ENCODE results near the gene CNTN1.

The CNTN1 gene

DNA sequence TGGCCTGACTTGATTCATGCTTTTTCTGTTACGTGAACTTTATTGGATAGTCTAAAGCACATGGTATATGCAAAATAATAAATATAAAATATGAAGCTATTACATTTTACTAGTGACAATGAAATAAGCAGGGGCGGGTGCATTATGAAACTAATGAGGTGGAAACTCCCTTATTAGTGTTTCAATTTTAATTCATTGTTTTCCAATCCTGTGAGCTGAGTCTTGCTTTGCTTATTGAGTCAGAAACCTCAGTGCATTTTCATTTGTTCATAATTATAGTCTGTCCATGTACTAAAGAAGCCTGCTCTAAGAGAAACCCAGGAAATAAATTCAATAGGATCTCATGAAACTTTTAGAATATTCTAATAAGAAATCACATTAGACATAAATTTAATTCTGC, 78.5 kb downstream of the CNTN1 start:
- DNase-seq (ENCODE audit: low spot score): no peak

DNA sequence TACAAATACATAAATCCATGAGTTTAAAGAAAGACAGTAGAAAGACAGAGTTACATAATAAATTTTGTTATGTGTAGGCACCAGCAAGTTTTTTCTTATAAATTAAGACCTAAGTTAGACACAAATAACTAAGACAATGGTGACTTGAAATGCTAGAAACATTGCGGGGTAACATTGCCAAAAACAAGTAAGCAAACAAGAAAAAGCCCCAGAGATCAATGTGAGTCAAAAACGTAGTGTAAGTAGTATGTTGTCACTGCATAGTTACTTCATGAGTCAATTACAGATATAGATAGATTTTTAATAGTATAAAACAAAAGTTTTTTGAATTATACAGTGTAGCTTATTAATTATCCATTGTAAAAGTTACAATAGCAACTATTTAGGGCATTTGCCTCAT, 83.4 kb downstream of the CNTN1 start:
- DNase-seq (ENCODE audit: low spot score): no peak

DNA sequence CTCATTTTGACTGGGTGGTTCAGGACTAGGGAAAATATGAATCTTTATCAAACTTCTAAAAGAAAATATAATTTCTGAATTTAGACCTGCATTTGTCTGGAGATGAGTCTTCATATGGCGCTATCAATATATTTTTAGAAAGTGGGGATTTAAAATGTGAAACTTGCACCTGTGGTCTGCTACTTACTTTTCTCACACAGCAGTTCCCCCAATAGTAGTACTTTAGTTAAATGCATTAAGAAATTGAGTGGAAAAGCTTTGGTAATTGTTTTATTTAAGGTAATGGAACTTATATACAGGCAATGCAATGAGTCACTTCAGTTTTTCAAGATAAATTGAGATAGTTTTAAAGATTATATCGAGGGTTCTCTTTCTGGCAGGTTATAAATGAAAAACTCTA, 91.9 kb downstream of the CNTN1 start:
- no peak for DNase-seq (ENCODE audit: low spot score)

DNA sequence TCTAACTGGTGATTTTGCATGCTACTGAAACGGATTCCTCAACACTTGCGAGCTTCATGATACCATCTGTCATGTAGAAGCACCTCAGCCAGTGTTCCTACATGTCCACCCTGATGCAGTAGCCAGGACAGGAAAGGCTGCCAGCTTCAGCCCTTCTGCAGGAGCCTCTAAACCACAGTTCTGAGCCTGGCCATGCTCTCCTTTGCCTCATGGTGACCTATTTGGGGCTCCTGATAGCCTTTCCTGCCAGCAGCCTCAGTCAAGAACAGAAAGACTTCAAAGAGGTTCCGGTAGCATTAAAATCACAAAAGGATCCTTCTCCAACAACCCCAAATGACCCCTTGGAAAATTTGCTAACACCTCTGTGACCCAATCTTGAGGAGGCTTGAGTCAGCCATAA, 96.0 kb downstream of the CNTN1 start:
- no peak for DNase-seq (ENCODE audit: low spot score)

DNA sequence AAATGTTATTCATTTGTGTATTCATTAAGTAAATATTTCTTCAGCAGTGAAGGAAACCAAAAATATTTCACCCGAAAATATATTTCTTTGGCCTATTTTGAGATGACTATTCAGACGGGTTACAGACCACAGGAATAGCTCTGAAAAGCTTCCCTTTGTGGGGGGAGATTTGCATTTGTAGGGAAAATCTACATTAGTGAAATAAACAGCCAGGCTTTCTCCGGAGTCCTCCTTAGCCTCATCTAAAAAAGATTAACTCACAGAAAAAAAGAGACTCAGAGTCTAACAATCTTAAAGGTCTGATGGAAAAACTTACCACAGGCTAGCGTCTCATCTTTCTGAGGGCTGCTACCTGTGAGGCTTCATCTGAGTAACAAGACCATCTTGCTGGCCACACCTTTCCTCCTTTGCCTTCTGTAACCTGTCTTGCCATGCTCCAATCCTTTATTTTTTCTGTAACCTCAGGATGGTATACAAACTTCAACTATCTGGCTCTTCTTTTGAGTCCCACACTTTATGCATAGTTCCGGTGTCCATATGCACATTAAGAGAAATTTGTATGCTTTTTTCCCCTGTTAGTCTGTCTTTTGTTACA, 100.7 kb downstream of the CNTN1 start:
- DNase-seq (ENCODE audit: low spot score): no peak

DNA sequence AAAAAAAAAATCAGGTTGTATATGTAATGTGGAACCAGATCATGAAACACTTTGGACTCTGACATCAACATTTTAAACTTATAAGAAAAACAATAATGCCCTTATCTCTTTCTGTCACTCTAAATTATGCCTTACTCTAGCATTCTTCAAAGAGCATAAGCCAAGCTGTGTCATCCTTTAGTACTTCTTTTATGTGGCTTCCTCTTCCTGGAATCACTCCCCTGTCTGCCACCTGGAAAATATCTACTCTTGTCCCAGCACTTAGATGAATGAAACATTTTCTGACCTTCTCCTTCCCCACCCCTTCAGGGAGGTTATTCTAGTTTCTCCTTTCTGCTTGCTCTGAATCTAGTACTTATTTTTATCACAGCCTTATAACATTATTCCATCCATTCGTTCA, 101.2 kb downstream of the CNTN1 start:
- DNase-seq (ENCODE audit: low spot score): no peak

DNA sequence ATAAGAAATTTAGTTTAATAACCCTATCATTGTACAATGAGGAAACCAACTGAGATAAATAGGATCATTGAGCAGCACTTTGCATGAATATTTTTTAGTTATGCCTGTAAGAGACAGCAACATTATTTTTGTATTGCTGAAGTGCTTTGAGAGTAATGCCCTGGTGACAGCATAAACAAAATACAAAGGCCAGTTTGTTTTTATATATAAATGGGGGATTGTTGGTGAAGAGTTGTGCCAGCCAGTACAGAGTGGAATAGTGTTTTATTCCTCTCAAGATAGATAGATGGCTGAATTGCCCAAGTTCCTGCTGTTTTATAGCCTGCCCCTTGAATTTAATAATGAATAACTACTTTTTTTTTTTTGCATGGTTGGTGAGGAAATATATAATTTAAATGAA, 101.8 kb downstream of the CNTN1 start:
- no peak for DNase-seq (ENCODE audit: low spot score)

DNA sequence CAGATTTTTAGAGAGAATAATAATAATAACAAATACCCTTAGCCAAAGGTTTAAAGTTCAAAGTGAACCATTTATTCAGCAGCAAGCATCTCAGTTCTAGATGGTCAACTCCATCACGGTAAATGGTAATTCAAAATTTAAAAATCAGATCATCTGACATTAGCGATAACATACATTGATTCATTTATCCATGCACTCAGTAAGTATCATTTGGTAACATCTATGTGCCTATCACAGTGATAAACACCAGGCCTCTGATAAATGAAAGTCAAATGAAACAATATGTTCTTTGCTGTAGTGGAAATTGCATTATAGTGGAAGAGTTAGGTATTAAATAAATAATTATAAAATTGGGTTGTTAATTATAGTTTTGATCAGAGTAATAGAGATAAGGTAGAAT, 108.8 kb downstream of the CNTN1 start:
- DNase-seq (ENCODE audit: low spot score): no peak

DNA sequence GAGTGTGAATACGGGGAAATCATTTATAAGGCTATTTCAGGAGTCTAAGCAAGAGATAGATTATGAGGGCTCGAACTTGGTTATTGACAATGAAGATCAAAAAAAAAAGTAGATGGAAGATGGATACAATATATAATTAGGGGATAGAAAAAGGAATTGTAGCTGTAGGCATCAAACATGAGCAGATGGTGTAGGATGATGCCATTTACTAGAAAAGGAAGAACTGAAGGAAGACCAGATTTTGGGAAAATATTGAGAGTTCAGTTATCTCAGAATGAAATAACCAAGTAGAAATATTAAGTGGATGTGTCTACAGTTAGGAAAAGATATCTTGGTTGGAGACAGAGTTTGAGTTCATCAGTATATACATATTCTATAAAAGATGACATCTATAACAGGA, 109.6 kb downstream of the CNTN1 start:
- no peak for DNase-seq (ENCODE audit: low spot score)

DNA sequence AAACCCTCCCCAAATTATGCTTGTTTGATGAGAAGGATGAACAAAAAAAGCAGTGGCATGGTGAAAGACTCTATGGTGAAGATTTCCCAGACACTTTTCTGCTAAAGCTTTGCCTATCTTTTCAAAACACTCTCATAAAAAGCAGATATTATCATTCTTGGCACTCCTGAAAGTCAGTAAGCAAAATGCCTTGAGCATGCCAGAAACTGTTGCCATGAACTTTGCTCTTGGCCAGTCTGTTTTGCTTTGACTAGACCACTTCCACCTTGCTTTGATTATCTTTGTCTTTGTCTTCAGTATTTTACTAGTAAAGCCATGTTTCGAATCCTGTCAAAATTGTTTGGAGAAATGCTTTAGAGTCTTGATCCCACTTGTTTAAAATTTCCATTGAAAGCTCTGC, 110.4 kb downstream of the CNTN1 start:
- no peak for DNase-seq (ENCODE audit: low spot score)

DNA sequence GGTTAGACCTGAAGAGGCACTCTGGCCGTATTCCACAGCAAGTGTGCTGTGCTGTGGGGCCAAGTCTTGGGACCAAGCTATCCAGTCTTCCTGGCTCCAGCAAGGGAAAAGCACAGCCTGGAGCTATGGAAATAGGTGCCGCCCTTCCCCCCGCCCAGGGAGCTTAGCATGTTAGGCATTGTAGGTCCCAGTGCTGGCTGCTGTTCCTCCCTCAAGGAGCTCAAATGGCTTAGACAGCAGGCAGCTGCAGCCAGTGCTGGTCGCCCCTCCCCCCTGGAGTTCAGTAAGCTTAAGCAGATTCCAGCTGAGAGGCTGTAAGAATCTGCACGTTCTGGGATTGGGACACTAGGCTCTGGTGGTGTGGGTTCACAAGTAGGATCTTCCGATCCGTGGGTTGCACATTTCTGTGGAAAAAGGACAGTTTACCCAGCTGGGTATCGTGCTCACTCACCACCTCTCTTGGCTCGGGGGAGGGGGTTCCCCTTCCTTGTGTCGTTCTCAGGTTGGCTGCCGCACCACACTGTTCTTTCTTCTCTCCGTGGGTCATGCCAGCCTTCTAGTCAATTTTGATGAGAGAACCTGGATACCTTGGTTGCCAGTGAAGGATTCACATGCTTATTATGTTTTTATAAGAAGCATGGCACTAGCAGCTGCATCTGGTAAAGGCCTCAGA, 127.3 kb downstream of the CNTN1 start:
- DNase-seq (ENCODE audit: low spot score): no peak

DNA sequence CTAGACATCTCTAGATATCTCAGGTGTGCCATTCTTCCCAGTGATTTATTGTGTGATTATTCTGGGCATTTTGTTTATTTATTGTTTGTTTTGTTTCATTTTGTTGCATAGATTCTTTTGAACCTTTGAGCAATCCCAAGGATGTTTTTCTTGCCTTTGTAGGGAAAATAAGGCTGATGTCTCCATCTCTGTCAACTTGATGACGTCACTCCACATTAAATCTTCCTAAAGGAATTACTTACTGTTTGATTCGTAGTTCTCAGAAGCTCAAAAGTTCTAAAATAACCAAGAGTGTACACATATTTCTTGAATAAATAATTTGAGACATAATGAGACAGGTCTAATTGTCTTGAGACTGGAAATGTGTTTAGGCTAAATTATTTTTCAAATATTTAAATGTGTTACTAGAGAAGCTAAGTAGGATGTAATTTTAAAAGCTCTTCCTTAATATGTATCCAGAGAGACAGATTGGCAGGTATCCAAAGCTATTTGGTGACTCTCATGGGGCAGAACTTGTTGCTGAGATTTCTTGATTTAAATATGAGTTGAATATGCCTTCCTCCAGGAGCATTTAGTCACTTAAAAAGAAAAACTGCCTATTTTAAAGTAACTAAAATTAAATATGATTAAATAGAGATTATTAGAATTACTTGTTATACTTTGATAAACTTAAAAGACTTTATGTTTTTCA, 128.7 kb downstream of the CNTN1 start:
- DNase-seq (ENCODE audit: low spot score): no peak

DNA sequence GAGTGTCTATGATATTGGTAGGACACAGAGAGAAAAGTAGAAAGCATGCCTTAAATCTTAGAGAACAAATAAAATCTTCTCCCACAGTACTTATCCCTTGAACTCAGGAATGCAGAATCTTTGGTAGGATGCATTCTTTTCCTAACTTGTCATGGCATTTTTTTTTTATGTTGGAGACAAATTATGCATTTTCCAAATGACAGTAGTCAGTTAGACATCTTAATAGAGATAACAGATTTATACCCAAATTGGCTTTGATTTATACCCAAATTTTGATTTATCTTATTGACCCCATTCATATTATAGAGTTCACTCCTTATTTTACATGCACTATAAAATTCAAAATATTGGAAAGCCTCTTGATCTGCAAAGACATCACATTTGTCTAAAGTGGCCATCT, 132.9 kb downstream of the CNTN1 start:
- no peak for DNase-seq (ENCODE audit: low spot score)

DNA sequence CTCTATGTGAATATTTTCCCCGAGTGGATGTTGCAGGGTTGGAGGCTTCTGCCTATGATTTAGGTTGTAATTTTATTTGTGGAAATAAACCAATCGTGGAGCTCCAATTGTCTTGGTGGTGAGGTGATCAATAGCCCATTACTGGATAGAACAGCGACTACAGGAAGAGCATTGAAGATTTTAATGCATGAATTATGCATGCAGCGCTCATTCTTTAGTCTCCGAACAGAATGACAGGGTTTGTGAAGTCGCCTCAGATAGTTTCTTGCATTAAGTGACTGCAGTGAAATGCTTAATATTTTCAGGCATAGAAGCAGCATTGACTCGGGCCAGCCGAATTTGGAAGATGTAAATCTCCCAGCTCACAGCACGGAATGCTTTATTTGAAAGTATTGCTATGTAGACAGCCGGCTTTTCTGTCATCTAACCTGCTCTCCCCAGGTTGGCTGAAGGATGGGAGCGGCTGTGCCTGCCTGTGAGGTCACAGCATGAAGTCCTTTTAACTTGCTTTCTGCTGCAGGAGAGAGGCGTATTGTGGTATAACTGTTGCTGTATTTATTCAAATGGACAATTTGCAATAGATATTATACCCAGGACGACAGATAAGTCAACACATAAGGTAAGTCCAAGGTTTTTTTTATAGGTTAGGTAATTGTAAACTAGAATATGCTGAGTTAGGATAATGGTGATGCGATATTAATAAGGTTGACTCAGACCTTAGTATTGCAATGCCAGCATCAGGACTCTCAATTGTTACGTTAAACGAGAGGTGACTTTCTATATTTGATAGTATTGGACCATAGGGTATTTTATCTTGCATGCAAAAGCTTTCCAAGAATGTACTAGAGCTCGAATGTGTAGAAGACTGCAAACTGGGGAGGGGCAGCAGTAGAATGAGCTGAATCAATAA, 135.7 kb downstream of the CNTN1 start:
- no peak for DNase-seq (ENCODE audit: low spot score)

DNA sequence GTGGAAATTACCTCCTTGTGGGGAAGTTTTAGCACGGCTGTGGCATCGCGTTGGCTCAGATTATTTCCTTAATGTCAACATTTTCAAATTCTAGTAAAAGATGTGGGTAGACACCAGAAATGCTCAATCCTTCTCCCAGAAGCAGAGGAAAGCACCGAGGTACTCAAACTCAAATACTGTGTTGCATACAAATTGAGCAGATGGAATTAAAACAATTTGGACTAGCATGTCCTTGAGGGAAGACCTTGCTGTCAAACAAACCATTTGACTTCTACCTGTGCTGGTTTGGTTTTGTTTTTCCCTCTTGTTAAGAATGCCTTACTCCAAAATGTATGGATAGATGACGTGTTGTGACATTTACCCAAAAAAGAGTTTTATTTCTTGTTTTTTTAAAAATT, 136.4 kb downstream of the CNTN1 start:
- no peak for DNase-seq (ENCODE audit: low spot score)

DNA sequence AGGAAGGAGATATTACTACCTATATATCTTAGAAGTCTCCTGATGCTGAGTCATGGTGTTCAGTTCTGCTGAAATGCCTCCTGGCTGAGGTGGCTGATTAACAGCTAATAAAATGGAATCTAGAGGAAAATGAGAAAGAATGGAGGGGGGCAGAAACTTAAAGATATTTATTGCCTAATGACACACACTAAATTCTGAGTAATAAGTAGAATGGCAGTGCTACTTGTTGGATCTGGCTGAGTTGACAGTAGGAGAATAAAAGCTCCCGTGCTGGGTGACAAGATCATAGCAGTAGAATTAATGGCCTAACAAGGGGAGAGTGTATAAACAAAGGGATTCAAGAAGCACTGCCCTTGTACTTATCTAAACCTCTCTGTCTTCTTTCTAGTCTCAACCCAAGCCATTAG, 137.5 kb downstream of the CNTN1 start:
- no peak for DNase-seq (ENCODE audit: low spot score)

DNA sequence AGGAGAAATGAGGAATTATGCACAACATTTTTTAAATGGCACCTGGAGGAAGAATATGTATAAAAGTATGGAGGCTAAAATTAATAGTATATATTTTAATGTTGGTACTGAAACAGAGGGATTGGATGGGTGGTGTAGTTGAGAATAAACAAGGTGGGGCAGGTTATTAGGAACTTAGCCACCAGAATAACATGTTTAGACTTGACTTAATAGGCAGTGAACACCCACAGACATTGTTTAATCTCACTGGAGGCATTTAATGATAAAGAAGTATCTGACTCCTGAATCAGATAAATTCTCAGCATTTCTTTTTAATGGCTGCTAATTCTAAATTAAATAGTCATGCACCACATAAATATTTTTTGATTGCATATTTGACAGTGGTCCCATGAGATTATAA, 139.7 kb downstream of the CNTN1 start:
- no peak for DNase-seq (ENCODE audit: low spot score)

DNA sequence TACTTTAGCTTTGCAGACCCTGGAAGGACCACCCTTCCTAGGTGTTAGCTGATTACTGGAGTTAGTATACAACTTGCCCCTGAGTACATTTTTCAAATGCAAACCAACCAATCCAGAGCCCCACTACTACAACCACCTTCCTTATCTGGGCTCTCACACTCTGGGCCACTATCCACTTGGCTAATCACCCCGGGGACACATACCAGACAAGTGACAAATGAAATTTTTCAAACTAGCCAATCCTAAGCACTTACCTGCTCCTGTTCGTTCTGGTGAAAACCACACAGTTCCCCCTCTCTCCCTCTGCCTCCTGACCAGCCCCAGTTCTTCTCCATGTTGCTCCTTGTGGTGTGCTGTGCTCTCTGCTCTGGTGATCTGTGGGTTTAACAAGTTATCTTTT, 140.4 kb downstream of the CNTN1 start:
- DNase-seq (ENCODE audit: low spot score): no peak

DNA sequence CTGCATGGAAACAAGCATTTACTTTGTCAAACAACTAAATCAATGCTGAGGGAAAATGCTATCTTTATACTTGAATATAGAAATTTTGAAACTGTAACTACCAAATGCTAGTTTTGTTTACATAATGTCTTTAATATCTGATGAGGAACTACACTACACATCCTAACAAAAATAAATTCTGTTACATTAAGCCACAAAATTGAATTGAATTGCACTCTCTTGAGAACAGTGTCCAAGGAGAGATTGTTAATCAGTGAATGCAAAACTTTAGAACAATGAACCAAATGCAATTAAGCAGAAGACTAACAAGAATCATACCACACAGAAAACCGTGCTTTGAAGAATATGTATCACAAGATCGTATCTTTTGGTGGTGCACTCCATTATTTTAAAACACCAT, 141.6 kb downstream of the CNTN1 start:
- DNase-seq (ENCODE audit: low spot score): no peak

DNA sequence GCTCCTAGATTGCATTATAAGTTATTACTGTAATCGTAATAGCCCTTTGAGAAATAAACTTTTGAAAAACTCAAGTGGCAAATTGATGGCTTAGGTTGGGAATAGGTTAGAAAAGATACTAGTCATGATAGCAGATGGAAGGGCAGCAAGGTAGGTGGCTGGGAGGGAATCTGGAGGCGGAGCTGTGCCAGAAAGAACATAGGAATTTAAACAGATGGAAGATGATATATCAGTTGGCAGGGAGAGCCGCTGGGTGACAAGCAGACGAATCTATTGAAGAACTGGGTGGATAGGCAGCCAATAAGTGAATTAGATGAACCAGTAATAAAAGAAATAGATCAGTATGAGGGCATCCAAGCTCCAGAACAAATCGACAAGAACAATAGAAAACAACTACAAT, 142.1 kb downstream of the CNTN1 start:
- no peak for DNase-seq (ENCODE audit: low spot score)

DNA sequence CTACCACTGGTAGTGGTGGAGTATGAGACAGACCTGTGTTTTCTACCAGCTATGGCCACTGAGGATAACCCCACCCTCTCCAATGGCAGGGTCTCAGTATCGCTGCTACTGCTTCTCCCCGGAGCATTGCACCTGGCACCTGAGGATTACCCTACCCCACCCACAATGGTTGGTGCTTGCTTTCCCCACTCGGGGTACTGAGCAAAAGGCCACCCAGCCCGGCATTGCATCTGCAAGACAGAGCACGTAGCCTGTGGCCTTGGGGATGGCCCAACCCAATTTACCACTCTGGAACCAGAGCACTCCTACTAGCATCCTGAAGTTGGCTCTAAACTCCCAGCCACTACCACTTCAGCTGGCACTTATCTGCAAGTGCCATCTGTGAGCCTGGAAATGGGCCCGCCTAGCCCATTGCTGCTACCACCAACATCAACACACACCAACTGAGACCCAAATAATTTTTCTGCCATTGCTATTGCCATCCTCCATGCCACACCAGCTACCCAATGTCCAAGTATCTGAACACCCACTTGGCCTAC, 145.7 kb downstream of the CNTN1 start:
- no peak for DNase-seq (ENCODE audit: low spot score)

DNA sequence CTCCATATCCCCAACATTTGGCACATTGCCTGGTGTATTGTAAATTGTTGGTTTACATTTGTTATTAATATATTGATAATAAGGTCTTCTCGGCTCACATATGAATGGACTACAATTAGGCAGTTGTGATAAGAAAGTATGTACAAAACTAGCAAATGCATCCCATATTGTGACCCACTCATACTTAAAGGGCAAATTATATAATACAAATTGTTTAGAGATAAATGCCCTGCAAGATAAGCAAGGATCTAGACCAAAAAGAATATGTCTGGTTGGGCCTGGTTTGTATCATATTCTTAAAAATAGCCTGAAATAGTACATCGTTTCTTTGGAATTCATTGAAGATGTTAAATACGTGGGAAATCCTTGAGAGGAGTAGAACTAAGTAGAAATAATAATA, 151.3 kb downstream of the CNTN1 start:
- no peak for DNase-seq (ENCODE audit: low spot score)
